IPS-18a (cell line): ENCODE data around the gene RAPGEF5.

Source experiments
- H3K27ac ChIP-seq: one replicate; pipeline ENCODE4 v1.5.1; 2013; ENCODE audit warnings: low read length
- H3K27me3 ChIP-seq: one replicate; pipeline ENCODE4 v1.6.1; 2013; ENCODE audit warnings: mild to moderate bottlenecking, low read length; ENCODE audit not compliant: control insufficient read depth, insufficient read depth
- H3K36me3 ChIP-seq: one replicate; pipeline ENCODE4 v1.6.1; 2013; ENCODE audit warnings: low read depth, low read length; ENCODE audit not compliant: control insufficient read depth
- H3K4me1 ChIP-seq: one replicate; pipeline ENCODE4 v1.6.1; 2013; ENCODE audit warnings: low read depth, low read length; ENCODE audit not compliant: control insufficient read depth
- H3K4me3 ChIP-seq: one replicate; pipeline ENCODE4 v1.5.1; 2013; ENCODE audit warnings: low read length
- H3K9ac ChIP-seq: one replicate; pipeline ENCODE4 v1.6.1; 2013; ENCODE audit warnings: mild to moderate bottlenecking, low read length, moderate library complexity
- H3K9me3 ChIP-seq: one replicate; pipeline ENCODE4 v1.6.1; 2013; ENCODE audit warnings: low read depth, low read length; ENCODE audit not compliant: control insufficient read depth

RAPGEF5 gene

DNA sequence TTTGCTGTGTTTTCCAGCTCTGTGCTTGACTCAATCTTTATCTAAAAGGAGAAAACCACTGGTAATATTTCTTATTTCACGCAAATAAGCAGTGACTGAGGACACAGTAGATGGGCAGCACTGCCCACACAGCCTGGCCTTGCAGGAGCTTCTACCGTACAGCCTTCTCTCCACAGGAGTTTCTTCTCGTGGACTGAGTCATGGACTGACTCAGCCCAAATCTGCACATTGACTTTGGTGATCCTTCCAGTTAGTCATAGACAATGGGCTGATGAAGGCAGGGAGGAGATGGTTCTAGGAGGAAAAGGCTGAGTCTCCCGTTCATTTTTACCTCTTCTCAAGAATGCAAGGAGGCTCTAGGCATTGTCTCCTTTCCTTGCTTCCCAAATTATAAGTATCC, 200.7 kb downstream of the RAPGEF5 start:
- Histone ChIP-seq H3K4me3 (no peak overlapping the region), H3K4me1 (peaks cover 21% of the 10 kb centered on the region), H3K9me3 (no peaks in the 10 kb centered on the region), H3K36me3 (peaks cover 3% of the 10 kb centered on the region), H3K9ac (no peak overlapping the region), H3K27ac (no peak overlapping the region), H3K27me3 (no peaks in the 10 kb centered on the region)

DNA sequence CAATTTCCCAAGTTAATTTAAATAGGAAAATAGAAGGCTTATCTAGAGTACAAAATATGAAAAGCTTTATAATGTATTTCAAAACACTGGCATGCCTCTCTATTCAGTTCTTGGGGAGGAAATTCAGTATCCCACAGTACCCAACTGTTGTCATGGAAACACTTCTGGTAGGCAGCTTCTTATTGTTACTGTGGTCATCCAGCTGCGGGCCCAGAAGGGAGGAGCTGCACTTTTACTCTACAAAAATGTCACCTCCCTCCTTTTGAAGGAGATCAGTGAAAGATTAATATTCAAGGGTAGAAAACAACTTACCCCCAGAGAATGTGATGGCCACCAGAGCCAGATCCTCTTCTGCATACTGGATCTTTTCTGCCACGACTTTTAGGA, 202.8 kb downstream of the RAPGEF5 start:
- H3K9me3 ChIP-seq: no peaks in the 10 kb centered on the region
- H3K36me3 ChIP-seq: peaks cover 7% of the 10 kb centered on the region
- H3K4me3 ChIP-seq: no peak overlapping the region
- H3K4me1 ChIP-seq: peaks cover 21% of the 10 kb centered on the region
- no peak overlapping the region for H3K27ac ChIP-seq
- no peaks in the 10 kb centered on the region for H3K27me3 ChIP-seq
- H3K9ac ChIP-seq: no peak overlapping the region

DNA sequence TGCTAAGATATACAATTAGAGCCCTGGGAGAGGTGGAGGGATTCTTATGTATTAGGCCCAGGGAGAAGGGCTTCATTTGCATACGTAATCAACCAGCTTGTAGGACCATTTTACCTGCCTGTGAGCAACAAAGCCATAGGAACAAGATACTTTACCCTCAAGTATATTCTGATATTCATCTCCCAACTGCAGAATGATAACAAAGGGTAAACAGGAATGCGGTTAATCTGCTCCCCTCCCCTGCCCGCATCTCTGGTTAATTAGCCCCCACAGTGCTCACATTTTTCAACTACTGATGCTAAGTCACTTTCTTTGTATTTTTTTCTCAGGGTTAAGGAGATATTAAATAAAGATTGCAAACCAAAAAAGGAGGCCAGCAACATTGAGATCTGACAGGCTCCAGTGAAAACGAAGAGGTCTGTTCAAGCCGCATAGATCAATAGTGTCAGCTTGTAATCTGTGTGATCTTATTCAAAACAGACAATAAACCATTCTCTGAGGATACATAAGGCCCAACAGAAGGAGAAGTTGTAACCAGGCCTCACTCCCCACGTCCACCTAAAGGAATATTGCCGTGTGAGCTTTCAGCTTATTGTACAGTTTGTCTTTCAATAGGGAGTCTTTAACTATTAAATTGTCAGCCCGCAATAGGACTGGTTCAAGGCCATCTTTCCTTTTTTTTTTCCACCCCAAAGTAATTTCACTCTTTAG, 203.4 kb downstream of the RAPGEF5 start:
- H3K36me3 ChIP-seq: peaks cover 7% of the 10 kb centered on the region
- H3K4me3 ChIP-seq: no peak overlapping the region
- H3K9ac ChIP-seq: no peak overlapping the region
- no peaks in the 10 kb centered on the region for H3K27me3 ChIP-seq
- peaks cover 21% of the 10 kb centered on the region for H3K4me1 ChIP-seq
- H3K9me3 ChIP-seq: no peaks in the 10 kb centered on the region
- no peak overlapping the region for H3K27ac ChIP-seq

DNA sequence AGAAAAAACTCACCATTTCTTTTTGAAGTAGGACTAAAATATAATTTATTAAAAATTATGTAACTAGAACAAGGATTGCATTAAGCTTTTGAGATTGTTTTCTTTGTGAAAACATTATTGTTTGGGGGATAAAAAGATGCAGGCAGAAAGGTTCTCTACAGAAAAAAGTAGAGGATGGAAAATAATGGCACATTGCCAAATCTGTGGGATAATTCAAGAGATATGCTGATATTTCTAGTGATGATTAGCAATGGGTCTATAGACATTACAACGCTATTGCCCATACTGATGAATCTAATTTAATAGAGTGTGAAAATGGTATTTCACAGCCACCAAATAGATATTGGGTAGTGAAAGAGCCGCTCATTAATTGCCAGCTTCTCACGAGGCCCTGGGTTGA, 204.3 kb downstream of the RAPGEF5 start:
- peaks cover 21% of the 10 kb centered on the region for H3K4me1 ChIP-seq
- no peaks in the 10 kb centered on the region for H3K9me3 ChIP-seq
- peaks cover 7% of the 10 kb centered on the region for H3K36me3 ChIP-seq
- H3K27me3 ChIP-seq: no peaks in the 10 kb centered on the region
- H3K9ac ChIP-seq: no peak overlapping the region
- H3K27ac ChIP-seq: no peak overlapping the region
- no peak overlapping the region for H3K4me3 ChIP-seq

DNA sequence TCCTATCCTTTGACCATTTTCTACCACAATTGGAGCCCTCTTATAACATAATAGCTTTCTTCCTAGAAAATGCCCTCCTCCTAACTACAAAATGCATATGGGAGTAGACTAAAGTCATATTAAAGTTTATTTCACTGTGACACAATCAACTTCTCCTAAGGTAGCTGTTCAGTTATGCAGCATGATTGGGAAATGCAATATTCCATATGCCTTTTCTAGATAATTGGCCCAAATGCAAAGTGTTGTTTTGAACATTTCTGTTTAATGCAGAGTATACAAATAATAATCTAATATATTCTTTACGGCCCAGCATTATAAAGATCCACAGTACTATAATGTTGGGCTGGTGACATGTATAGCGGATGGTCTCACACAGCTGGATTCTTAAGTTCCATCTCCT, 205.1 kb downstream of the RAPGEF5 start:
- no peaks in the 10 kb centered on the region for H3K9me3 ChIP-seq
- H3K36me3 ChIP-seq: peaks cover 7% of the 10 kb centered on the region
- no peak overlapping the region for H3K9ac ChIP-seq
- no peak overlapping the region for H3K27ac ChIP-seq
- H3K4me1 ChIP-seq: peaks cover 21% of the 10 kb centered on the region
- no peaks in the 10 kb centered on the region for H3K27me3 ChIP-seq
- no peak overlapping the region for H3K4me3 ChIP-seq

DNA sequence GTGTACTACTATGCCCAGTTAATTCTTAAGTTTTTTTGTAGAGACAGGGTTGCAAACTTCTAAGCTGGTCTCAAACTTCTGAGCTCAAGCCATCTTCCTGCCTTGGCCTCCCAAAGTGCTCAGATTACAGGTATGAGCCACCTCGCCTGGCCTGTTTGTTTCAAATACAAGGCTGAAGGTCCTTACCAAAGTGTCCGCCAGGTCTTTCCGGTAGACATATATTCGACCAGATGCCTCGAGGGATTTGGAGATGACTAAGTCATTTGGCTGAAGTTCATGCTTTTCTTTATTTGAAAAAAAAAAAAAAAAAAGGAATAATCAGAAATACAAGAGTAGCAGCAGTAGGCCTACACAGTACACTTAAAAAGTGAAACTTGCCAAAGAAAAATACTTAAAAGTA, 206.7 kb downstream of the RAPGEF5 start:
- Histone ChIP-seq H3K27ac (no peak overlapping the region), H3K4me3 (no peak overlapping the region), H3K9me3 (no peaks in the 10 kb centered on the region), H3K27me3 (no peaks in the 10 kb centered on the region), H3K9ac (no peak overlapping the region), H3K4me1 (peaks cover 21% of the 10 kb centered on the region), H3K36me3 (peaks cover 3% of the 10 kb centered on the region)

DNA sequence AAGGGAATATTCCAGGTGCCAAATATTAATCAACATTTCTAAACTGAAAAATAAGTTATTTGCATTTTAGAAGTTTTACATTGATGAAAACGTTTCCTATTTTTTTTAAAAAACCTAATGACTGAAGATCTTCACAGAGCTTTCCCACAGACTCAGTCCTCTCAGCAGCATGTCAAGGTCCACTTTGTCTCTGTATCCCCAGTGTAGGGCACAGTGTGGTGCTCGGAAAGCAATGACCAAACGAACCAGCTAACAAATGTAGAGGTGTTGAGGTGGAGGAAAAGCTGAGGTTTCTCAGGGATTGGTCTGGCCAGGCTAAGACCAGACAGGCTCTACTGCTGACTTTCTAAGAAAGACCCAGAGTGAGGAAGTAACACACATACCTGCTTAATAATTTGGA, 209.1 kb downstream of the RAPGEF5 start:
- no peak overlapping the region for H3K9ac ChIP-seq
- no peaks in the 10 kb centered on the region for H3K9me3 ChIP-seq
- H3K36me3 ChIP-seq: peaks cover 3% of the 10 kb centered on the region
- peaks cover 2% of the 10 kb centered on the region for H3K4me1 ChIP-seq
- no peak overlapping the region for H3K27ac ChIP-seq
- H3K27me3 ChIP-seq: no peaks in the 10 kb centered on the region
- no peak overlapping the region for H3K4me3 ChIP-seq

DNA sequence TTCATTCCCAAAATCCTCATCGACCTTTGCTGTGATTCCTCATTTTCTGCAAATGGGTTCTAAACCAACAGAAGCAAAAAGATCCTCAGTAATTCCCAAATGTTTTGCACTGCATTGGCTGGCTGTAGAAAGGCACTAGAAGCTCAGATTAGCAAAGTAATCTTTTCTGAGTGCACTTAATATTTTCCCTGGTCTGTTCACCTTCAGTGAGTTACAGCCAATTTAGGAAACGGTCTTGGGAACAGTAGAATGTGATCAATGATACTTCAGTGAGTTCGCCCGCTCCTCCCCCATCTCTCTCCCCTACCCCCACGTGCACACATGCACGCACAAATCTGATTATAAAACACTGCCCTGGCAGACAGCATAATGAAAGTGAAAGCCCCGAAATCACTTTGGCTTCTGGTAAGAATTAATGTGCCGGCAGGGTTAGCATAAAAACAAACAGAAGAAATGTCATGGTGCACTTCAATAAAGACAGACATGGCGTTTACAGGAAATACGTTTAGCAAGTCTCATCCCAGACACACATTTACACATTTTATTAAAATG, 209.9 kb downstream of the RAPGEF5 start:
- Histone ChIP-seq H3K36me3 (peaks cover 3% of the 10 kb centered on the region), H3K9ac (no peak overlapping the region), H3K27me3 (no peaks in the 10 kb centered on the region), H3K4me3 (no peak overlapping the region), H3K9me3 (no peaks in the 10 kb centered on the region), H3K27ac (no peak overlapping the region), H3K4me1 (peaks cover 5% of the 10 kb centered on the region)

DNA sequence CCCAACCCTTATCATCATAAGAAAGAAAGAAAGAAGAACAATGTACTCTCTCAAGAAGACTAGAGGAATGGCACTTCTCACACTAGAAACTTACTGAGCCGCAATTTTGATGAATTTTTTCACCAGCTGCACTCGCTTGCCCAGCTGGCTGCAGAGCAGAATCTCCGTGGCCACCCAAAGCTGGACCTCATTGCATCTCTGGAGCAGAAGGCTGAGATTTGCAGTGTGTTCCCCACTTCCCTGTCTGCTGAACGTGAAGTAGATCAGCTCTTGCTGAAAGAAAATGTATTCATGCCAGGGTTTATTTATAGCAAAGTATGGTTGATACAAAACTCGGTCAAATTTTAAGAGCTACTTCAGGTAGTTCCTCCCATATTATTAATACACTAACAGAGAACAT, 212.0 kb downstream of the RAPGEF5 start:
- Histone ChIP-seq H3K9ac (no peak overlapping the region), H3K4me1 (peaks cover 22% of the 10 kb centered on the region), H3K4me3 (no peak overlapping the region), H3K27ac (no peak overlapping the region), H3K9me3 (no peaks in the 10 kb centered on the region), H3K27me3 (no peaks in the 10 kb centered on the region), H3K36me3 (peaks cover 3% of the 10 kb centered on the region)

DNA sequence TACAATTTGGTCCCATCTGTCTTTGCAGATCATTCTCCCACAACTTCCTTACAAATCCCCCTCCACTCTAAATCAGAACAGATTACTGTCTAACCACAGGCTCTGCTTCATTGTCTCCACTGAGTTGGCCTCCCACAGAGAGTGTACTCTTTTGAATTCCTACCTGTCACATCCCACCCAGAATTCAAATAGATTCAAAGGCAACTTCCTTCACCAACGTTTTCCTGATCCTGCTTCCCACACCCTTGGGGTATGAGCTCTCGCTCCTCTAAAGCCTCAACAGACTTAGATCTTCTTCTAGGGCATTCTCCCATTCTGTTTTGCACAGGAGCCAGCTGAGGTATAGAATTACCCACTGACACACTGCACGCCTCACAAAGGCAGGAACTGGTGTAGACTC, 213.5 kb downstream of the RAPGEF5 start:
- Histone ChIP-seq H3K4me1 (peaks cover 30% of the 10 kb centered on the region), H3K4me3 (no peak overlapping the region), H3K36me3 (no peaks in the 10 kb centered on the region), H3K27ac (no peak overlapping the region), H3K9ac (no peak overlapping the region), H3K27me3 (no peaks in the 10 kb centered on the region), H3K9me3 (no peaks in the 10 kb centered on the region)

DNA sequence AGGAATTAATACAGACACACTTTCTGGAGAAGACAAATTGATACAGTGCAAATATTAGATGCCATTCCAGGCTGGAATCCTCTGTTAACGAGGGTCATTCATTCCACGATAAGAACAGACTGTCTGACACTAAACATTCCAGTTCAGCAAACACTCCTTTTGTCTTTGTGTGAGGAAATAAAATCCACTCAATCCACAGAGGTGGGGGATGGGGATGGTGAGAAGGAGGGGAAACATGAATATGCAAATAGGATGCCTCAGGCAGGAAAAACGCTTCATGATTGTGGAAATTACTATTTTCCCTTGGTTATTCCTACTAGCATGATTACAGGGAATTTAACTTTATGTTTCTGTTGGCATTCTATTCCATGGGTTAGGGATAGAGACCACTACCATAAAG, 214.4 kb downstream of the RAPGEF5 start:
- H3K4me3 ChIP-seq: no peak overlapping the region

DNA sequence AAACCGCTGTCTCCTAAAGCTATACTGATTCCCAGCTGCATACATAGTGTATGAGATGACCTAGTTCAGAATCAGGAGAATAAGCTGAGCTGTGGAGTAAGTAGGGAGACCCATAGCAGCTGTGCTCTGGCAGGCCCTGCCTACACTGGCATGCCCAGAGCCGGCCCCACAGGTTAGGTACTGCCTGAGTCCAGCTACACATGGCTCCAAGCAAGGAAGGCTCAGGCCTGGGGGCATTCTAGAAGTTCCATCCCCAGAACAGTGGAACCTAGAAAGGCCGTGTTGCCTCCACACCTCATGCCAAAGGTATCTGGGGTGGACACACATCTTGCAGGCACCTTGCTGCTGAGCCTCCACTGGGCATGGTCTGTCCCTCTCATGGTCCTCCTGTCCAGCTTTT, 215.6 kb downstream of the RAPGEF5 start:
- H3K9me3 ChIP-seq: no peaks in the 10 kb centered on the region

More for the DNA sequence above, 214.4 kb downstream of the RAPGEF5 start:
- H3K27me3 ChIP-seq: no peaks in the 10 kb centered on the region
- H3K36me3 ChIP-seq: no peaks in the 10 kb centered on the region
- no peak overlapping the region for H3K27ac ChIP-seq
- H3K4me1 ChIP-seq: peaks cover 30% of the 10 kb centered on the region
- H3K9me3 ChIP-seq: no peaks in the 10 kb centered on the region
- no peak overlapping the region for H3K9ac ChIP-seq

More for the DNA sequence above, 215.6 kb downstream of the RAPGEF5 start:
- Histone ChIP-seq H3K27ac (no peak overlapping the region), H3K36me3 (no peaks in the 10 kb centered on the region), H3K4me1 (peaks cover 30% of the 10 kb centered on the region), H3K4me3 (no peak overlapping the region), H3K9ac (no peak overlapping the region), H3K27me3 (no peaks in the 10 kb centered on the region)
